ENCODE results near the gene C11orf71.

The C11orf71 gene, protein sequence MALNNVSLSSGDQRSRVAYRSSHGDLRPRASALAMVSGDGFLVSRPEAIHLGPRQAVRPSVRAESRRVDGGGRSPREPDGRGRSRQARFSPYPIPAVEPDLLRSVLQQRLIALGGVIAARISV

DNA sequence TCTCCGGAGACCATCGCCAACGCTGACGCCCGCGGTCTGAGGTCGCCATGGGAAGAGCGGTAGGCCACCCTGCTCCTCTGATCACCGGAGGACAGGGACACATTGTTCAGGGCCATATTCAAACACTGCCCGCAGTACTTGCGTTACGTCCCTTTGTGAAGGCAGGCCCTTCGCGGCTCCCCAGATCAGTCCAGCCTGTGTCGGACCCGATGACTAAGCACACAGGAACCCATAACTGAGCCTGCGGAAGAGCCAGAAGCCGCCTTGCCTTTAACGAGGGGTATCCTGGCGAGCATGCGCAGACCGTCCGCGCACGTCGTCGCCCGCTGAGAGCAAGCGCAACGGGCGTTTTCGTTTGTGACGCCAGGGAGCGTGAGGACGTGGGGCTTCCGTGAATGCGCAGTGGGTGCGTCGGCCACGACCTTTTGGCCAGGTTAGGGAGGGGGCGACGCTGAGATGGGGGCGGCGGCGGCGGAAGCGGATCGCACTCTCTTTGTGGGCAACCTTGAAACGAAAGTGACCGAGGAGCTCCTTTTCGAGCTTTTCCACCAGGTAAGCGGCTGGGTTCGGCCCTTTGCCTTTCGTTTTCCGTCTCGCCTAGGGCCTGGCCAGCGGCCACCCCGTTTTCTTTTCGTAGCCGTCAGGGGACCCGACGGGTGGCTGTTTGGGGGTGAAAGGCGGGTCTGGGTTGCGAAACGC lies at the start of gene C11orf71, which contains the start of gene RBM7:
TSS of gene C11orf71 (minus strand) at position 296 of the 699 bp plus-strand sequence. CDS start at position 116, 180 bp downstream.
TSS of gene RBM7 (plus strand) at position 451 of the 699 bp plus-strand sequence. CDS start at position 457, 6 bp downstream.
- peak; percentile 97 for DNase-seq

DNA sequence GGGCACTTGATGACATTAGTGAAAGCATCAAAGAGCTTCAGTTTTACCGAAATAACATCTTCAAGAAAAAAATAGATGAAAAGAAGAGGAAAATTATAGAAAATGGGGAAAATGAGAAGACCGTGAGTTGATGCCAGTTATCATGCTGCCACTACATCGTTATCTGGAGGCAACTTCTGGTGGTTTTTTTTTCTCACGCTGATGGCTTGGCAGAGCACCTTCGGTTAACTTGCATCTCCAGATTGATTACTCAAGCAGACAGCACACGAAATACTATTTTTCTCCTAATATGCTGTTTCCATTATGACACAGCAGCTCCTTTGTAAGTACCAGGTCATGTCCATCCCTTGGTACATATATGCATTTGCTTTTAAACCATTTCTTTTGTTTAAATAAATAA lies 49.5 kb upstream of the C11orf71 start:
- DNase-seq = no peak

DNA sequence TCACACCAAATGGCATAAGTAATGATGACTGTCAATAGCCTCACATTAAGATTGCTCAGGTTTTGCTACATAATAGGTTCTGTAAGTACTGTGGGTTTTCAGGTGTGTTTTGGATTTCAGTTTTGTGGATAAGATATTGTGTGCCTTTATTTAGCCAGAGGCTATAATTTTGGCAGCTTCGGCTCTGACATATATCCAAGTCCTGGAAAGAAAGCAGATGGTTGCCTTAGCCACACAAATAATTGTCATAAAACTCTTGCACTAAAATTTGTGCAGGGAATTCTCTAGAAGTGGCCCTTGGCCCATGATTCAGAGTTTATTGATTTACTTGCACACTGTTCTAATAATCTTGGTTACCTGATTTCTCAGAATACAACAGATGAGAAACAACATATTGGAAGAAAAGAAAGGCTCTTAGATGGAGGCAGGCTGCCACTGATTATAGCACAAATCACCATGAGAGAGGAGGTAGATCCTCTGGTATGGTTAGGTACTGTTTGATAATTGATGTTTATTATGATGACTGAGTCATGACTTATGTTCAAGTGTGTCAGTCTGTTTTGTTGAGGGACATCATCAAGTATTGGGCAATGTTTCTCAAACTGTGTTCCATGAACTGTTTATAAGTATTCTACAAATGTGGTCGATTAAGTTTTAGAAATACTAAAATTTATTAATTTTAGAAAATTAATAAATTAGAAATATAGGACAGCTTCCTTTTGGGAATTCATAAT lies 48.6 kb upstream of the C11orf71 start:
- no peak for DNase-seq

DNA sequence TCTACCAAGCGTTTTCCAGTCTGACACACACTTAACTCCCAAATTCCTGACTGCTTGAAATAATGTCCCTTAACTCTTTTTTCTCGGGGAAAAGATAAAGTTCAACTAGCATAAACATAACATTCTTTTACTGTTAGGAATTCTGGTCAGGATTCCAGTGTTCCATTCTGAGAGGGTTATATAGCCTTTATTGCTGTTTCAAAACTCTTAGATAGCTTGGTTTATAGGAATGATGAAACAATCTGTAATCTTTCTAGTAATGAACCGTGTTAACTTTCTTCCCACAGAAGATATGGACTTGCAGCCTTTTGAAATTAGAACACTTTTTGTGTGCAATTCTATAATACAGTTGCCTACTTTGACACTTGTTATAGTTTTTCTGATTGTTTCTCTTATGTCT lies 47.6 kb upstream of the C11orf71 start:
- DNase-seq = no peak

DNA sequence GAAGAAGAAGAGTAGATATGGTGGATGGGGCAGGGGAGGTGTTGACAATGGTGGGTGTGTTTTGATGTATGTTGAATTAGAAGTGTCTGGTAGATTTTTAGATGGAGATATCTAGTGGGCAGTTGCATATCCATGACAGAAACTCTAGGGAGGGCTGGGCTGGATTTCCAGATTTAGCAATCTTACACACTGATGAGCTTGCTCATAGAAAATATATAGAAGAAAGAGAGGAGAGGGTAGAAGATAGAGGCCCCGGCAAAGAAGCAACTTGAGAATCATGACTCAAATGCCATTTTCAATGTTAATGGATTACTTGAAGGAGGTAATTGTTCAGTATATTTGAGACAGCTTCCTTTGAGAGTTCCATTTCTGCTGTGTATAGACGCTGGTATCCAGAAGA lies 47.1 kb upstream of the C11orf71 start:
- no peak for DNase-seq

DNA sequence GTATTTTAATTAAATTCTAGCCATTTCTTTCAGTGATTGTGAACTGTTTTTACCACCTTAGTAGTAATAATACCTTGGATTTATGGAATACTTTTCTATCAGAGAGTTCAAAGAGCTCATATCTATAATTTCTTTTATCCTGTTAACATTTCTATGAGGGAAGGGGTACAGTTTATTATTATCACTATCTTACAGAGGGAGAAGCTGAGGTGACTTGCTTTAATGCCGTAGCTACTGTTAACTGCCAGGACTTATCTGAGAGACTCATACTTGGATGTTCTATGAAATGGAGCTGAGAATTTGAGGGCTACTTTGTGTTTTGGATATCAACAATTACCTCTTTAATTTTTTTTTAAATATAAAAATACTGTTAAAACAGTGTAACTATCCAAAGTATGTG lies 42.2 kb upstream of the C11orf71 start:
- DNase-seq = no peak

DNA sequence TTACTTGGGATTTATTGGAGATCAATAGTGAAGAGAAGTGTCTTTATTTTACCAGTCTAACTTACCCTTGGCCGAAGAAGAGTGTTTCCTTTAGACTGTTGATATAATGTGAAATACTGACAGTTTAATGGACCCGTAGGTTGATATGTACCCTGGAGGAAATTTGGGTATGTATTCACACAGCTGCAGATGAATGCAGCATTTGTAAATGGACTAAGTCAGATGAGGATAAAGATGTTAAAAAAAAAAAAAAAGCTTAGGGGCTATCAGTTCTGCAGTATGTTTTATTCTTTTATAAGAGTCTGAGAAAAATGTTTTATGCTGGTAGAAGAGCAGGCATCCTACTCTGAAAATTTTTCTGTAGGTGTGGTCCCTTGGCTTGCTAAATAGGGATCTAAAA lies 41.6 kb upstream of the C11orf71 start:
- no peak for DNase-seq

DNA sequence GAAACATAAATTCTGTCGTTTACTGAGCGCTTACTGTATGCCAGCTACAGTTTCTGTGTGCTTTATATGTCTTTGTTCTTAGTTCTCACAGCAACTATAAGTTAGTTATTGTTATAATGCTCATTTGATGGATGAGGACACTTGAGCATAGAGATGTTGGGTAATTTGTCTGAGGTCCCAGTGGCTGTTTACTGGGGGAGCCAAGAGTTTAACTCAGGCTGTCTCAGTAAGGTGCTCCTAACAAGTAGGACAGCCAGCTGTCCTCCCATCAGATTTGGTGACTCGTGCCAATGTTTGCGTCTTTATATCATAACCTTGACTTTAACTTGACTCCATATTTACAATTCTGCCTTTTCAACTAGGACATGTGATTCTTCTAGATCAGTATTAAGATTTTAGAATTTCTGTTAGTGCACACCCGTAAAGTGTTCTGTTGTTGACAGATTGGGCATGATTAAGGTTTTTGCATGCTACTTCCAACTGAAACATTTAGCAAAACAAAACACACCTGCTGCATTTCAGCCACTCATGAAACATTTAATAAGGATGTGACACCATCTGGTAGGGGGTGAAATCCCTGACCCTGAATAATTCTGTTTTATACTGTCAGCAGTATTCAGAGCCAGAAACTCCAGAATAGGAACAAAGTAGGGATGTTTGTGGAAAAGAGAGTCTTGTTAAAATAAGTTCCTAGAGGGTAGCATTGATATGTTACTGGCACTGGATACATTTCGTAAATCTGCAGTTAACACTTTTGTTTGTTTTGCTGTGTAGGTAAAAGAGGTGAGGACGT lies 40.9 kb upstream of the C11orf71 start:
- DNase-seq = no peak

DNA sequence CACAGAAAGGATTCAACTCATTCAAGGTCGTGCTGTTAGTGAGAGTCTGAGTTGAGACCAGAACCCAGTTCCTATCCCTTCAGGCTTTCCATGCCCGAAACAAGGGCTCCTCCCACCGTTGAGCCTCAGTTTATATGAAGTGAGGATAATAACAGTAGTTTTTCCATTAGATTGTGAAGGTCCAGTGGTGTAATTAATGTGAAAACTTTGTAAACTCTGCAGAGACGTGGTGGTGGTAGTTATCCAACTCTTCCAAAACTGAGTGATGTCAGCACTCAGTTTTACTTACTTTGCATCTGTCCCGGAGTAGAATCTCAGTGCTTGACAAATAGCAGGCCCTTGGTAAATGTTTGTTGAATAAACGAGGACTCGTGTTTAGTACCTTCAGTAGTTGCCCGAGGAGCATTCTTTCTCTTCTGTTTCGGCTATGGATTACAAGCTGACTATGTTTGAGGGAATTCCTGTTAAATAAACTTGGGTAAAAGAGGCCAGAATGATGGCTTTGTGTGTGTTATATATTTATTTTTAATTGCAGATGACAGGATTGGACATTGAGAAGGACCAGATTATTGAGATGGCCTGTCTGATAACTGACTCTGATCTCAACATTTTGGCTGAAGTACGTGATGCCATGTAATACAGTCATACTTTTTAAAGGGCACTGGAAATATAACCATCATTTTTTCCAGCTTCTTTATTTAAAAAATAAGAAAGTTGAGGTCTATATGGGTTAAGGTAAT lies 40.0 kb upstream of the C11orf71 start:
- no peak for DNase-seq

DNA sequence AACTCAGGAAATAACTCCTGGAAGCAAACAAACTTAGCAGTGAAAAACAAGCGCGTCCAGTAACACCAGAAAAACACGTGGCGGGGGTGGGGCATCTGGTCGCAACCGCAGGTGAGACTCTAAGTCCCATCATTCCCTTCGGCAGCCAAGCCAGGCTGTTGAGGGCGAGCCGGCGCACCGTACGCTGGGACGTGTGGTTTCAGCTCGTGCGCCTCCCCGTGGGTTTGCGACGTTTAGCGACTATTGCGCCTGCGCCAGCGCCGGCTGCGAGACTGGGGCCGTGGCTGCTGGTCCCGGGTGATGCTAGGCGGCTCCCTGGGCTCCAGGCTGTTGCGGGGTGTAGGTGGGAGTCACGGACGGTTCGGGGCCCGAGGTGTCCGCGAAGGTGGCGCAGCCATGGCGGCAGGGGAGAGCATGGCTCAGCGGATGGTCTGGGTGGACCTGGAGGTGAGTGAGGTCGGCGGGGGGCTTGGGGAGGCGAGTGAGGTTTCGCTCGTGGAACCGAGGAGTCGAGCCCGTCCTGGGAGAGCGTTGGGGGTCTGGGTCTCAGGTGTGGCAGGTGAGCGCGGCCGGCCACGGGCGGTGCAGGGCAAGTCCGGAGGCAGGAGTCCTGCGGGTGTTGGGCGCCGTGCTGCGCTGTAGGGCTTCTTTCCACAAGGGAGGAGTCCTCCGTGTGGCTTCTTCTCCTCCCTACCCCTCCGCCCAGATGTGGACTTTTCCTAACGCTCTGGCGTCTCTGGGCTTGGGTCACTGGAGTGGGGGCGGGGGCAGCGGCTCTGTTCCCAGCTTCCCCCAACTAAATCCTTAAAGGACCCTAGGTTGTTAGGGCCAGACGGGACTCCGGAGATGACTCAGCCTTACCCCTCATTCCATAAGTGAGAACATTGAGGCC lies 39.2 kb upstream of the C11orf71 start, which contains the start of gene REXO2:
TSS of gene REXO2 (plus strand) at position 239 of the 892 bp plus-strand sequence. CDS start at position 301, 62 bp downstream.
- DNase-seq = peak; percentile 92

DNA sequence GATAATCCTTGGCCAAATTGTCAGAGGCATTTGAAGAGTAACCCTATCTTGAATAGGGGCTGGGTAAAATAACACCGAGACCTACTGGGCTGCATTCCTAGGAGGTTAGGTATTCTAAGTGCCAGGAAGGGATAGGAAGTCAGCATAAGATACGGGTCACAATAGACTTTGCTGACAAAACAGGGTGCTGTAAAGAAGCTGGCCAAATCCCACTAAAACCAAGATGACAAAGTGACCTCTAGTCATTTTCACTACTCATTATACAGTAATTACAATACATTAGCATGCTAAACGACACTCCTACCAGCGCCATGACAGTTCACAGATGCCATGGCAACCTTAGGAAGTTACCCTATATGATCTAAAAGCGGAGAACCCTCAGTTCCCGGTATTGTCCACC lies 38.0 kb upstream of the C11orf71 start:
- no peak for DNase-seq

DNA sequence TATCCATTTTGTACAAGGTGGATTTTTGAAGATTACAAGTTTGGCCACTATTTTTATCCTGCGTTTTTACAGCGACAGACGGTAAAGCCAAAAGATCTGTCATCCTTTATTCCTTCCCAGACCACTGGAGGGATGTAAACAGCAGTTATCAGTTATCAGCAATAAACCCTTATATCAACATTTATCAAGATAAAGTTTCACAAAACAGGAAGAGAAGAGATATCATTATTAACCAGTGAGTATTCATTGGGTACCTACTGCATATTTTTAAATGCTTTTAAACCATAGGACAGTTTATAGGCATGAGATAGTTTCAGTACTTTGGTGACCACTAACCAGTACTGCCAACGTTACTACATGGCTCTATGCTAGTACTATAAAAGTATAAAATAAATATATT lies 33.1 kb upstream of the C11orf71 start:
- DNase-seq = no peak

DNA sequence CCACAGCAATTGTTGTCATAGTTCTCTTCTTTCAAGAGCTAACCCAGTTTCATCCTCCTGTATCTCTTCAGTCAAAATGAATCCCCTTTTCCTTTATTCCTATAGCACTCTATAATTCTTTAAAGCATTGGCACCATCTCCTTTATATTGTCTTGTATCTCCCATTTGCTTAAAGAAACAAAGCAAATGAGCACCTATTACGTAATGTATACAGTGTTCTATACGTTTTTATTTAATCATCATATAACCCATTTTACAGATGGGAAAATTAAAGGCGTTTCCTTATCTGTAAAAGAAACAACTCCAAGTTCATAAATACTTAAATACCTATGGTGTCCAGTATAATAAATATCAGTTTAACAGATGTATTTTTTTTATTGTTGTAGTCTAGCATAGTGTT lies 32.6 kb upstream of the C11orf71 start:
- no peak for DNase-seq

DNA sequence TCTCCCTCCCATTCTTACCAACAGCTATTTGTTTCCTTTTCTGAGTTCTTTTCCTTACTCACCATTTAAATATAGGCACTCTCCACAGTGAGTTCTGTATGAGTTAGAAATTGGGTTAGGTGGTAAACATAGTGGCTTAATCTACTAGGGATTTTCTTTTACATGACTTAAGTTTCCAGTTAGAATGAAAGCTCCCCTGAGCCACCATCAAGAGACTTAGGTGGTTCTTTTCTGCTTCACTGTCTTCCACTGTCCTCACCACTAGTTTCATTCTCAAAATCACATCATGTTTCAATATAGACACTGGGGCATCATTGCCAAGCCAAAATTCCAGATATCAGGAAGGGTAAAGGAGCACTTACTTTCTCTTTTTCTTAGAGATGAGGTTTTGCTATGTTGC lies 30.0 kb upstream of the C11orf71 start:
- DNase-seq = no peak

DNA sequence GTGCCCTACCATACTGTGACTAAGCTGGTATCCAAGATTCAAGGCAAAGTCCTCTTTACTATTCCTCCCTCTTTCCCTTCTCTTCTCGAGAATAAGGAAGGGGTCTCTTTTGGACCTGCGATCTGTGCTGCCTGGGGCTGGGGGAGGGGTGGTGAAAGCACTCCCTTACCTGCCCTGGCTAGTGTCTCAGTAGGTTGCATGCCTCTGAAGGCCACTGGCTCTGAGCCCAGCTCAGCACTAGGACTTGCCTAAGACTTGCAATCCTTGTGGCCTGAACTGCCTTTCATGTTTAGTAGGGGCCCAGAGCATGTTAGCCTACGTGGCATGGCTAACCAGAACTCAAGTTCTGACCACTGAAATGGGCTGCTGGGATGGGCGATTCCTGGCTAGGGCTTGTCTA lies 26.0 kb upstream of the C11orf71 start:
- no peak for DNase-seq

DNA sequence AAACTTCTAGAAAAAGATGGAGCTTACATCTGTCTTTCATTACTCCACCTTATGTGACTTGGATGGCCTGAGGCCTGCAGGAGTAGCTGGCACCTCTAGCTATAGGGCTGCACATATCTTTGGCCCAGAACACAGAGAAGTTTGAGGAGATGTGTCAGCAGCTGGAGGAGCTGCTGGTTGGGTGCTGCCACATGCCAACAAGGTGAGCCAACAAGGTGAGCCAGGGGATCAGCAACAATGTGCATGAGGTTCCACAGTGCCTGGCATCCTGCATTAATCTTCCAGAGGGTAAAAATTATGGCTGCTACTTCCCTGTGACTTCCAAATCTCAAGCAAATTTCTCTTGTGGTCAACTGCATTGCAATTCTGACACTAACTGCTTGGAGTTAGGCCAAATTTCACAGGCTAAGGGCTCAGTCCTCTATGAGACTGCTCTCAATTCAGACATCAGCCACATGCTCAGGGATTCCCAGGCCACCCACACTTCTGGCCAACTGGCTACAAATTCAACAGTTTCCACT lies 16.2 kb upstream of the C11orf71 start:
- DNase-seq = no peak

DNA sequence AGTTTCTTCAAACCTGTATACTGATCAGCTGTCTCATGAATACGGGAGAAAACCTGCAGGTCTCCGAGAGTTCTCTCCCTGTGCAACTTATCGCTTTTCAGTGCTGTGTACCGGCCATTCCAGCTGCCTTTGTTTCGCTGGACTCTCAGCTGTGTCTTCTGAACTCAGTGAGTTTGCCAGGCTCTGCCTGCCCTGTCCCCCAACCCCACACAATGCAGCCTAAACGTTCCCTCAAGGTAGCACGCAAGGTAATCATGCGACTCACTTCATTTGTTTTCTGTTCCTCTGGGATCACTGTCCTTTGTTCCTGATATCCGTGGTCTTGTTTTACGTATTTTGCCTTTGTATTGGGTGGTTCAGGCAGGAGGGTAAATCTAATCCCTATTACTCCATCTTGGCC lies 13.6 kb upstream of the C11orf71 start:
- DNase-seq = no peak

DNA sequence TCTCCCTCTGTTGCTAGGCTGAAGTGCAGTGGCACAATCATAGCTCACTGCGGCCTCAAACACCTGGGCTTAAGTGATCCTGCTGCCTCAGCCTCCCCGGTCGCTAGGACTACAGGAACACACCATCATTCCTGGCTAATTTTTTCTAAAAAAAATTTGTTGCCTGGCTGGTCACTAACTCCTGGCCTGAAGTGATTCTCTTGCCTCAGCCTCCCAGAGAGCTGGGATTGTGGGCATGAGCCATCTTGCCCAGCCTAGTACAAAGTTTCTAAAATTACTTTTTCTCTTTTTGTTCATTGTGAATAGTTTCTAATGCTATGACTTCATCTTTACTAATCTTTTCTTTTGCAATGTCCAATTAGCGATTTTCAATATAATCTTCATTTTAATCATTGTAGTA lies 12.6 kb upstream of the C11orf71 start:
- no peak for DNase-seq

DNA sequence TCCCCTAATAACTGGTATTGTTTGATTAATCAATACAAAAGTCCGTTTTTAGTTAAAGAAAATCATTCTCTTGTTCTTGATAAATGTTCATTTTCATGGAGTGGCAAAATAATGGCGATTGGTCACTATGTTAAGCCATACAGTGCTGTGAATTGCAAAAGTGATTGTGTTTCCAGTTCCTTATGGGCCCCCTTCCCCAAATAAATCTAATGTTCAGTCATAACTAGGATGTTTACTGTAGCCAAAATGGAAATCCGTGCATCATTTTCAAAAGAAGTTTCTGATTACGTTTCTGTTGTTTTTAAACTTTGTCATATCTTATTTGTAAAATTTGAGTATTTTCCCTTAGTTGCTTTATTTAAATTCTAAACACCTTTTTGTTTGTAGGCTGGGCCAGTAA lies 1.0 kb upstream of the C11orf71 start:
- no peak for DNase-seq

DNA sequence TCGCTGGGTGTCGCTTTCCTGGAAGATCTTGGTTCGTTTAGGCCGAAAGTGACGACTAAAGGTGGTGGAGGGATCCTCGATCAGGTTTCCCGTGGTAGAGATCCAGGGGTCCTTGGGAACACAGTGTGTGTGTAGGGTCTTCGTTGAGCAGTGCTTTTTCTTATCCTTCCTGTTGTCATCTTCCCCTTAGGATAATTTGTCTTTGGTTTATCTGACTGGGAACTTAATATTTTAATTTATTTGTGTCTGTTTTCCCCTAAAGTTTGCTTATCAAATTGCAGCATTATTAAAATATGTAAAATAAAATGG lies 558 bp upstream of the C11orf71 start:
- DNase-seq = no peak

DNA sequence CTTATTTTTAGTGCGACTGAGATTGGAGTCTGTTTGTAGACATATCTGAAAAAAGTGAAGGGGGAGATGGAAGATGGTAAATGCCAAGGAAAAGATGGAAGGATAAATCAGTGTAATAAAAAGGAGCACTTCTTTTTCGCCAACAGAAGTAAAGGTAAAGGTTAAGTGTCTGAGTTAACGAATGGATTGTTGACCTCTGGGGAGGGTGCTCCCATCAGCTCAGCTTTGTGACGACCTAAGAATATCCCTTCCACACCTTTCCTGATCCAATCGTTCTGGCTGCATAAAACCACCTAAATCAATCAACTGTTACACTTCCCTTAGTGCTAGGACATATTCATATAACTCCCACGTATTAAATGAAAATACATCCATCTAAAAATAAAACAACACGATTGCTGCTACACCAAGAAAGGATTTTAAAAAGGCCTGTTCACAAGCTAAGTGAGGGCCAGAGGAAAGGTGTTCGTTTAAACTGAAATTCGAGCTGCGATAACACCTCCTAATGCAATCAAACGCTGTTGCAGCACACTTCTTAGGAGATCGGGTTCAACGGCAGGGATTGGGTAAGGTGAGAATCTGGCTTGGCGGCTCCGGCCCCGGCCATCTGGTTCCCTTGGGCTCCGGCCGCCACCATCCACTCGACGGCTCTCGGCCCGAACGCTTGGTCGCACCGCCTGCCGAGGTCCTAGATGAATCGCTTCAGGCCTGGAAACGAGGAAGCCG lies 658 bp downstream of the C11orf71 start:
- peak; percentile 78 for DNase-seq
